Glomerular endothelial cell (primary cell): ENCODE measurements around the gene EFNB2. TPM values are rescaled to one million over a fixed set of nuclear protein-coding genes. Genes with fewer than 3 reads are reported as not detected.

Source experiments
- DNase-seq: peaks from one replicate; pipeline ENCODE4 v3.0.0-alpha.2; 2011; ENCODE audit warnings: low read depth, low spot score; ENCODE audit errors: extremely low read depth
- total RNA-seq: library from RNA; depleted of rRNA; stranded (reverse); fragments of >200 nt; gene quantifications from 2 replicates; pipeline ENCODE4 v1.2.3, GENCODE V29; 2015

The EFNB2 gene
- total RNA-seq, 1 donor from 2014 or later, result 164 TPM

DNA sequence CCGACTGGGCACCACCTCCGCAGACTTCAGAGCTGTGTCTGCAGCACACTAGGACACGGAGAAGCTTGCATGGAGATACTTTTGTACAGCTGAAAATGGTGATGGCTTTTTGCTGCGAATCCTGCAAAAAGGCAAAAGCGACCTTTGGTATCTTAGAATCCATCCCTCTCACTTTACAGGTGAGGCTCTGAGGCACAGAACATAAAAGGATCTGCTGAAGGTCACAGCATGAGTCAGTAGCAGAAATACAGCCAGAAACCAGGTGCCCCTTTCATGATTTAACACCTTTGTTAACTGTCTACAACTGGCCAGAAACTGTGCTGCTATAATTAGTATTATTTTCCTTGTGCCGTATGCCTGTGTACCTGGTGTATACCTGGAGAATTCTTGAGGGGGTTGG is 48.3 kb downstream of the EFNB2 start:
- DNase-seq, result no peak

DNA sequence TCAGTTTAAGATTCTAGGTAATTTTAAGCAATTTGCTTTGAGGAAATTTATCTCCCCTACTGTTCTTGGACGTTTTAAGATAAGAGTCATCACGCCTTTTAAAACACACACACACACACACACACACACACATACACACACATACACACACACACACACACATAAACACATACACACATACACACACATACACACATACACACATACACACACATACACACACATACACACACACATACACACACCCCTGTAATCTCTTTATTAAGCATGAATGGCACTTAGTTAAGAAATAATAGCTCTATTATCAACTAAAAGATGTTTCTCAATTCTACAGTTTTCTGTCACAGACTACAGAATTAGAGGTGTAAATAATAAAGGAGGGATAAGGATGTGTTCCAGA is 49.2 kb downstream of the EFNB2 start:
- DNase-seq, result no peak

DNA sequence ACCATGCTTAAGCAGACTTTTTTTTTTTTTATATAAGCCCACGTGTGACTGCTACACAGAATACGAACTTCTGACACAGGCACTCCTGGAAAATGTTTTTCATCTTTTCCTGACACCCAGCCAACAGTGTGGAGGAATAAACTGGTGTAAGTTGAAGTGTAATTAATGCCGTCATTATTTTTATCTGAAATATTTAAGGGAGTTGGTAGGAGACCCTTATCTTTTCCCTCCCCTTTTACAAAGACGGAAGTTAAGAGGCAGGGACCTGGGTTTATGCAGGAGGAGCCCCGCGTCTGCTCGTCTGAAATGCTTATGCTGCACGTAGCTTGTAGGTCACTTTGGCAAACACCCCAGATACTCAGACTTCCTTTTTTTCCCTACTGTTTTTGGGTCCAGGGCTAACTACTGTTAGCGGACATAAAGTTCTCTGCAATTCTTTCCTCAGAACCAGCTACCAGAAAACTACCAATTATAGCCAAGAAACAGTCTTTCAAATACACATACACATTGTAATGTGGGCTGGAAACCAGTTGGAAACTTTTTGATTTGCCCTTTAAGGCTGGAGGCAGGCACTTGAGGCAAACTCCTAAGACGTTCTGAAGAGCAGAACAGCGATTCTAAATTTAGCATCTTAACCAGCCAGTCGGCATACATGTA is 50.8 kb downstream of the EFNB2 start:
- no peak for DNase-seq

- no peak for DNase-seq
Observed at GRCh38 chr13:106484084-106484483, 51.4 kb downstream of the EFNB2 start.

DNA sequence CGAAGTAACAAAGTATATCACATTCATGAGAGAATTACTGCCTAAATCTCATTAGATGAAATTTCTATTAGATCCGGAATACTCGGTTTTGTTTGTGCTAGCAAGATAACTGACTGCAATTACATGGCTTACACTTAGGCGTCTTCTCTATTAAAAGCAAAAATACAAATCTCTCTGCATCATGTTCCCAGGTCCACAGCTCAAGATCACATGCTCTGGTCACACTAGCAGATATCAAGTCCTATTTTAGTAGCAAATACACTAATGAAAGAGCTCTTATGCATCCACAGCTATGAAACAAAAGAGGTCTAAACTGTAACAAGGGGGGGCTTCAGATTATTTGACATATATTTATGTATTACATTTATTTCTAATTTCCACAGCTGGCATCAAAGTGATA is 53.5 kb downstream of the EFNB2 start:
- no peak for DNase-seq

DNA sequence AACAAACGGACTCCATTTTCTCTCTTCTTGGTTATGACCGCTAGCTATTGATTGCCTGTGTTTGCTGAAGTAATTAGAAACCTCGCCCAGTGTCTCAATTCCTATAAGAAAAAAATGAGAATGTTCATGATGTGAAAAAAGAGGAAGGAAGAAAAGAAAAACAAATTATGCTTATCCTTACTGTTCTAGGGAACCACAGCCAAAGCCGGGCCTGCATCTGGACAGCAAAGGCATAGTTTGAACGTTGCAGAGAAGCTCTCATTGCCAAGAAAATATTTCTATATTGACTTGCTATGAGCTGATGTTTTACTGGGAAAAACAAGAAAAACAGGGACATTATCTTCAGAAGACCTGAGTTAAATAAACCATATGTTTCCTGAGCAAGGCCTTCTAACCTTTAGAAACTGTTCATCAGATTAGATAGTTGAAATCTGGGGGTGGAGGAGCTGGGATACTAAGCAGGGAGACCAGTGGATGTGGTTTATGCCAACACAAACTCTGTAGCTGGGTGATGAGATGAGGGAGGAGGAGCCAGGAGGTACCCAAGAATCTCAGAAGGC is 55.0 kb downstream of the EFNB2 start:
- DNase-seq, result no peak

GRCh38 chr13:106479929-106480328 is 55.5 kb downstream of the EFNB2 start:
- no peak for DNase-seq

GRCh38 chr13:106478116-106478515 is 57.3 kb downstream of the EFNB2 start:
- no peak for DNase-seq

DNA sequence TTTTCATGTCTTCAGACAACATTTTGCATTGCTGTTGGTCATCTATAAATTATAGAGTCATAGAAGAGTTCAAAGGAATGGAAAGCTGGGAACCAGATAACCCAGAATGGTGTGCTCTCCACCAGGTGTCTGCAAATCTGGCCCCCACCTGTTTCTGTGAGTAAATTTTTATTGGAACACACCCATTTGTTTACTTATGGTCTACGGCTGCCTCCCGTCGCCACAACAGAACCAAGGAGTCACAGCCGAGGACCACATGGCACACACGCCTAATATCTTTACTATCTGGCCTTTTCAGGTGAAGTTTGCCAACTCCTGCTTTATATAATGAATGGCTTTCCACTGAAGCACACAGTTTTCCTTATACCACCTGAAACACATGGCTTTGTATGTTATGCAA is 58.2 kb downstream of the EFNB2 start:
- DNase-seq, result no peak

DNA sequence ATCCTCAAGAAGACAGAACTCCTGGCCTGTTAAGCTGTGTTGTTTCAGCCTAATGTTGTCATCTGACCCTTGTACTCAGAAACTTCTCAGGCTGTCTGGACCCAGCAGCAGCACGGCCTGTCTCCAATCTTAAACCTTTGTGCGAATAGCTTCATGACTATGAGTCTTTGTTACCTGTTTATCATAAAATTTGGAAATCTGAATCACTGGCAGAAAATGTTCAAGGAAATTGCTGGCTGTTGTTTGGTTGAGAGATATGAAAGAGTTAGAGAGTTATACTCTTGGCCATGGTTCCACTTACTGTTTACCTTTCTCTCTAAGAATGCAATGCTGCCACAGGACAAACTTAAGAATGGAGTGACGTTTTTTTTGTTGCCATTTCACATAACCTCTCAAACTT is 59.6 kb downstream of the EFNB2 start:
- no peak for DNase-seq

DNA sequence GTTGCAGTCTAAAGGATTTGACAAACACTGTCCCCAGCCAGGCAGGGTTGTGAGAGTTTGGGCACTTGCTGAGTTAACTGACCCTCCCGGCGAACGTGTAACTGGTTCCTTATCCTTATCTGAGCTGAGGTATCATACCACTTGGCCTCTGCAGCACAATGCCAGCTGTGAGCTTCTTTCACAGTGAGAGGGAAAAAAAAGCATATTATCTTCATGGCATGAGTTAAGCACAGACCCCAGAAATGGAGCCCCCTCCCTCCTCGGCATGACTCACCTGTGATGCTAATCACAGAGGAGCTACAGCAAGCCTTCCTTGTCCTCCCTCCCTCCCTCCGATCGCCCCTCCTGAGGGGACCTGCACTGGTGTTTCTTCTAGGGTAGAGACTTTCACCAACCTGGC is 60.5 kb downstream of the EFNB2 start:
- DNase-seq, result no peak

DNA sequence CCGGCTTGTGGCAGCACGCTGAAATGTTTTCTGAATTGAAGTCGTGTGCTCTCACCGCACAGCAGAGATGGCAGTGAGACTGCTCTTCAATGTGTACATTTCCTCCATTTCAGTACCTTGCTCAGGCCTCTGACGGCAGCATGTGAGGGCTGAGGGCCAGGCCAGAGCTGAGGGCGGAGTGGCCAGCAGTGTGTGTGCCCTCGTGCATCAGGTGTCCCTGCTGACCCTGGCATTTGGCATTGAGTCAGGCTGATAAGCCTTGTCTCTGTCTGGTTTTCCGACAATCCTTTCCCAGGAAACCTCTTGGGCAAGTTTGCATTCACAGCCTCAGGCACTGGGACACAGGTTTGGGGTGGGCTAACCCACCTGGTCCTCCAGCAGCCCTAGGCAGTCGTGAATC is 62.3 kb downstream of the EFNB2 start:
- DNase-seq, result no peak

- DNase-seq, result no peak
Observed at GRCh38 chr13:106472621-106473020, 62.8 kb downstream of the EFNB2 start.

- no peak for DNase-seq
Observed at GRCh38 chr13:106471957-106472543, 63.4 kb downstream of the EFNB2 start.

GRCh38 chr13:106470576-106470975 is 64.9 kb downstream of the EFNB2 start:
- DNase-seq, result no peak

GRCh38 chr13:106468744-106469590 is 66.5 kb downstream of the EFNB2 start:
- no peak for DNase-seq

DNA sequence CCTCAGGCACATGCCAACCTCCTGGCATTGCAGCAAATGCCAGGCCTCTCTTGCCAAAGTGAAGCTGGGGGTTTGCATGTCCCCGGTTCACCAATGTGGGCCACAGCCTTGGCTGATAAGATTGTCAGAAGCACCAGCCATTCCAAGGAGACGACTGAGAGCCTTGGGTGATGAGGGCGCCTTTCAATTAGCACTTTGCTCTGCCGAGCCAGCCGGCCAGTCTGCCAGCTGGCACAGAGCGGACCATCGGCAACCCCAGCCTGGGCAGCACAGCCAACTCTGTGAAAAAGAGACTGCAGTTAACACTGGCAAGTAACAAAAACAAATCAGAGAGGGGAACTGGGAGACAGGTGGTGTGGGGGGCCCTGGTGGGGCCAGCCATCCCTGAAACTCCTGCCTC is 67.3 kb downstream of the EFNB2 start:
- no peak for DNase-seq

GRCh38 chr13:106467427-106468122 is 67.9 kb downstream of the EFNB2 start:
- DNase-seq, result no peak

GRCh38 chr13:106466691-106467426 is 68.6 kb downstream of the EFNB2 start:
- DNase-seq, result no peak

GRCh38 chr13:106464076-106464475 is 71.4 kb downstream of the EFNB2 start:
- DNase-seq, result no peak
